GM12892 (cell line): ENCODE data around the gene WNT9B.

ENCODE experiments used
- POLR2A ChIP-seq: IDR thresholded peaks from 2 replicates; pipeline ENCODE4 v1.6.1; 2011; ENCODE audit warnings: low read depth, low read length, control low read depth
- POLR2AphosphoS5 ChIP-seq: IDR thresholded peaks from 2 replicates; pipeline ENCODE4 v1.6.1; 2011; ENCODE audit warnings: low read depth, low read length, control low read depth
- TAF1 ChIP-seq: IDR thresholded peaks from 2 replicates; pipeline ENCODE4 v1.6.1; 2011; ENCODE audit warnings: low read depth, mild to moderate bottlenecking, control low read depth, low read length, borderline replicate concordance

DNA sequence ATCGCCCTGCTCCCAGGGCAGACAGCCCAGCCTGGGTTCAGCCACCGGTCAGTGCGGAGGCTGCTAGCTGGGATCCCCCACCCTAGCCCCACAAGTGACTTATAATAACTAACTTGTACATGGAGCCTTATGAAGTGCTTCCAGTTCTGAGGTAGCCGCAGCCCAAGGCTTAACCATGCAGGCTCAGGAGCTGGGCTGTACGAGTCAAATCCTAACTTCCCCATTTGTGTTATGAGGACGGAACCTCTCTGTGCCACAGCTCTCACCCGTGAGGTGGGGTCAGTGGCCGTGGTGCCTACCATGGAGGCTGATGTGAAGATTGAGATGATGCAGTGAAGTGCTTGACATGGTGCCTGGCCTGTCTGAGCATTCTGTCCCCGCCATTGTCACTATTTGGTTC is 43.8 kb downstream of the WNT9B start:
- TF ChIP-seq POLR2A (no peak), POLR2AphosphoS5 (no peak), TAF1 (no peak)
